Ramos (cell line): ENCODE results near the gene JOSD1.

ENCODE experiments used
- in situ Hi-C: fragments of 300-500 bp; cut with MboI; formaldehyde crosslinking; loops from one replicate; pipeline ENCODE4 v1.14.3; 2022; ENCODE audit warnings: low sequenced_read_pairs; ENCODE audit not compliant: unreplicated experiment

The JOSD1 gene

DNA sequence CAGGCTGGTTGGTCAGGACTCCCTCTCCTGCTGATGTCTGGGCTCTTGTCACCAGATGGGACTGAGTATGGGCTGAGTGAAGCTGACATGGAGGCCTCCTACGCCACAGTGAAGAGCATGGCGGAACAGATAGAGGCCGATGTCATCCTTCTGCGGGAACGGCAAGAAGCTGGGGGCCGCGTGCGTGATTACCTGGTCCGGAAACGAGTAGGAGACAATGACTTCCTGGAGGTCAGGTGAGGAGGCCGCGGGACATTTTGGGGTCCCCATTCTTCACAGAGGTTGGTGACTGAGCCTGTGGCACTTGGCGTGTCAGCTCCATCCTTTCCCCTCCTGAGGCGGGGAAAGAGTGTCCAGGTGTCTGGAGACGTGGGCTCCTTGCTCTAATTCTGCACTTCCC is 15.1 kb upstream of the JOSD1 start:
- in situ Hi-C loops = no loop called here

DNA sequence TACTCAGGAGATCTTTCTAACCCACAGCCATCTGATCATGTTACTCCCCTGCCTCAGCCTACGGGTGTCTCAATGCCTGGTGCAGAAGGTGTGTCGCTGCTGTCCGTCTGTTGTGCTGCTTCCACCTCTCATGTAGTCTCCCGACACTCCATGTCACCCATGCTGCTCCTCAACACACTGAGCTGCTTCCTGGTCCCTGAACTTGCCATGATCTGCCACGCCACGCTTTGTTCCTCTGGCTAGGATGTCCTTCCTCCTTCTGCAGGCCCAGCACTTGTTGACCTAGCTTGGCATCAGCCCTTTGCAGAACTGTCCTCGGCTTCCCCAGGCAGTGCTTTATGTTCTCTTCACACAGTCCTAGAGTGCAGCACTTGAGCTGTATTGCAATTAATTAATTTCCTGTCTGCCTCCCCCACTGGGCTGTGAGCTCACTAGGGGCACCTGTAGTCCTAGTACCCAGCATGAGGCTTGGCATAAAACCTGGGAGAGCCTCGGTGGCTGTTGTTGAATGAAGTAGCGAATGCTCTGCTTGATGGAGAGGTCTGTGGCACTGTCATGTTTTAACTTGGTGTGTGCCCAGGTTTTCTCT is 14.5 kb upstream of the JOSD1 start:
- in situ Hi-C loops = no loop called here

DNA sequence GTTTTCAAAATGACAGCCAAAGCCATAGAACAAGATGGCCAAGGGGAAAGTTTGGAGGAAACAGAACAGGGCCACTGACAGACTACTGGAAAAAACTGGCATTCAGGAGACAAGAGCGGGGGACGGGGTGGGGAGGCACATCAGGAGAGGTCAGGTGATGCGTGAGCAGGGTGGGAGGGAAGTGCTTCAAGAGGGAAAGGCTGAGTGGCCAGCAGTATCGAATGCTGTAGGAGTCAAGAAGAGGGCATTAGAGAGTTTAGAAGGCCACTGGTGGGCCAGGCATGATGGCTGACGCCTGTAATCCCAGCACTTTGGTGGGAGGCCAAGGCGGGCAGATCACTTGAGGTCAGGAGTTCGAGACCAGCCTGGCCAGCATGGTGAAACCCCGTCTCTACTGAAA is 13.2 kb upstream of the JOSD1 start:
- in situ Hi-C loops = no loop called here

DNA sequence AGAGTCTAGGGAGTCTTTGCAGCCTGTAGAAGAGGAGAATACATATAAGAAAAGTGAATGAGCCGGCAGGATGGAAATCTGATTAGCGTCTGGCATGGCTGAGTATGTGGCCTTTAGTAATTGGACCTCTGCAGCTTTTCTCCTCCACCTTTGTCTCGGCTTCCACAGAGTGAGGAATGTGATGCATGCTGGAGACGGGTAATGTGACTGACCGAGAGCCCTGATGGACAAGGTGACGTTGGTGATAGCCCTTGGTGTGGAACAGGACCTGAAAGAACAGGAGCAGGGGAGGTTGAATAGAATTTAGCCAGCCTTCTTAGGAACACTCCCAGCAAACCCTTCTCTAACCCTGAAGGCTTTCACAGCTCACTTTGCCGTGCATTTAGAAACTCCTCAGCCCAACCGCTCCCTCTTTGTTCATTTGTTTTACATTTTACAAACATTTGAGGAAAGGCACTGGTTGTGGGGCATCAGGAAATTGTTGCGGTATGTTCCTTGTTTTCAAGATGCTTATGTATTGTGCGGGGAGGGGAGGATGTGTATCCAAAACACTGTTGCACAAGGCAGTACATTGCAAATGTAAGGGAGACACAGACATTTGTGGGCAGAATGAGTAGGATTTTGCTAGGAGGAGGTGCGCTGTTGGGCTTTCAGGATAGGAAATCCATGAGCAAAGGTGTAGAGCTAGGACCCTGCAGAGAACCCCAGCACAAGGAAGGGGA is 11.9 kb upstream of the JOSD1 start:
- in situ Hi-C loops = no loop called here

DNA sequence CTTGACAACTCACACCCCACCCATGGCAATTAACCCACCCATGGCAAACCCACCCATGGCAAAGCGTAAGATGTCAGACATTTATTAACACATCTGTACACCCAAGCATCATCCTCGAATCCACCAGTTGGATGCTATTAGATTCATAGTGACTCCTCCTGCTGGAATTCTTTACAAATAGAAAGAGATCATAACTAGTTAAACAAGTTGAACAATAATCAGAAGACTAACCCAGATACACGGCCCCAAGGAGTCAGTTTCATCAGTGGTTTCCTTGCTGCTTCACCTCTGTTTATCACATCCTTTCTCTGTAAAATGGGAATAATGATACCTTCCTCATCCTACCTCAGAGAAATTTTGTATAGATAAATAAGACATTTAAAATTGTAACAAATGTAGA is 10.1 kb upstream of the JOSD1 start:
- in situ Hi-C loops = no loop called here

DNA sequence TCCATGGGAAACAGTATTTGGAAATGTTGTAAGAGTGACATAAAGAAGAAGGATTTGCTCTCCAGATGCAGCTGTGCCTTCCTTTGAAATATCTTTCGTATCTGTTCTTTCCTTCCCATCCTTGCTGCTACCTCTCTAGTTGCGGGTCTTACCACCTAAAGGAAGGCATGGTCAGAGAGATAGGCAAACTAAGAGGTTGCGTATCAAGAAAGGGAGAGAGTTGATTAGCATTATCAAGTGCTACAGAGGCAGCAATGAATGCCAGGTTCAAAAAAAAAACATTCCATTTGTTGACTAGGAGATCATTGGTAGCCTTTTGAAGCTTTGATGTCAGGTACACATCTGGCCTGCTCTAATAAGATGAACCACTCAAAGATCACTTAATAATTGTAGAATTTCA is 9.6 kb upstream of the JOSD1 start:
- in situ Hi-C loops = no loop called here

DNA sequence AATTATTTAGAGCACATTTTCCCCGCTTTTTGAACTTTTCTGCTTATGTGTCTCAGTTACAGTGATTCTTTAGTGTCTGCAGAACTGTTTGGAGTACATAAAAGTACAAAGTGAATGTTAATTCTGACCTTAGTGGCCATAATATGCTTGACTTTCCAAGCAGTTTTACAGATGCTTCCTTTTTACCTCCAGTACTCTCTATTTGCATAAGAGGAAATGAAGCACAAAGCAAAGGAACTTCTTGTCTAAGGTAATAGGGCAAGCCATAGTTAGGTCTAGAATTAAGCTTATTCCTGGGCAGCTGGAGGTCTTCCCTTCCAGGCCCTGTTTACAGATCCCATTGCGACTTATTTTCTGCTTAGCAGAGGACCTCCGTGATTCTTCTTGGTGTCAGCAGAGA is 8.6 kb upstream of the JOSD1 start:
- in situ Hi-C loops = no loop called here

DNA sequence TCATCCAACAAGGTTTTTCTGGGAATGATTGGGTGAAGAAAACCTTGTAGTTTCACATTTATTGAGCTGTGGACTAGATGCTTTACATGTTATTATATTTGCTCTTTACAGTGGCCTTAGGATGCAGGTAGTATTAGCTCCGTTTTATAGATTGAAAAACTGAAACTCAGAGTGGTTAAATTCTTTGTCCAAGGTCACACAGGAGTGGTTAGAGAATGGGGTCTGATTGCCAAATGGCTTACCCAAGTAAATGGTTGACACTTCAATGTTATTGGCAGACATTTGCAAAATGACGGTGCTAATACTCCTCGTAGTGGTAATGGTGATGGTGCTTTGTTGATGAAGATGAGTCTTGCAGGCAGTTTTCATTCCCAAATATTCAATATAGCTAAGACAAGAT is 7.2 kb upstream of the JOSD1 start:
- in situ Hi-C loops = no loop called here

DNA sequence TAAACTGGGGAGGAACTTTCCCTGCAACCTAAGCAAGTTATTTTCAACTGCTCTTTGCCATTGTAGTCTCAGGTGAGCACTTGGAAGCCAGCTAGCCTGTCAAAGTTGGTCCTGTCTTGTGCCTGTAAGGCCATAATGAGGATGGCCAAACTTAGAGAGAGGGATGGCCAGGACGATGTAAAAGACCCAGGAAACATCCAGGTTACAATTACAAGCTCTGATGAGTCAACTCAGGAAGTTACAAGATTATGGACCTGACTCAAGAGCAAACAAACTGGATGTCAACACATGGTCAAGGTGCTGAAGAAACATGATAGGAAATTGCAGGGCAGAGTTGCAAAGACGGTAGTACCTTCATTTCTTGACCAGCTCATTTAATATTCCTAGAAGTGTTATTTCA is 6.6 kb upstream of the JOSD1 start:
- in situ Hi-C loops = no loop called here

DNA sequence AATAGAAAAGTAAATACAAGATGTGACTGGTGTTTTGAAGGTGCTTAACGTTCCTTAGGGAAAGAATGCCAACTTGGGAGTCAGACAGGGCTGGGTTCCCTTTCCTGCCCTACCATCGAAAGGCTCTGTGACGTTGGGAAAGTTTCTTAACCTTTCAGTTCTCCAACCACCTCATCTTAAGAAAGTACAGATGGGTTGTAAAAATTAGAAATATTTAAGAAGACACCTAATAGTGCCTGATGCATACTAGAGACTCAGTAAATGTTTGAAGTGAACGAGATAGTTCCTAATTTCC is 6.1 kb upstream of the JOSD1 start:
- in situ Hi-C loops = no loop called here

DNA sequence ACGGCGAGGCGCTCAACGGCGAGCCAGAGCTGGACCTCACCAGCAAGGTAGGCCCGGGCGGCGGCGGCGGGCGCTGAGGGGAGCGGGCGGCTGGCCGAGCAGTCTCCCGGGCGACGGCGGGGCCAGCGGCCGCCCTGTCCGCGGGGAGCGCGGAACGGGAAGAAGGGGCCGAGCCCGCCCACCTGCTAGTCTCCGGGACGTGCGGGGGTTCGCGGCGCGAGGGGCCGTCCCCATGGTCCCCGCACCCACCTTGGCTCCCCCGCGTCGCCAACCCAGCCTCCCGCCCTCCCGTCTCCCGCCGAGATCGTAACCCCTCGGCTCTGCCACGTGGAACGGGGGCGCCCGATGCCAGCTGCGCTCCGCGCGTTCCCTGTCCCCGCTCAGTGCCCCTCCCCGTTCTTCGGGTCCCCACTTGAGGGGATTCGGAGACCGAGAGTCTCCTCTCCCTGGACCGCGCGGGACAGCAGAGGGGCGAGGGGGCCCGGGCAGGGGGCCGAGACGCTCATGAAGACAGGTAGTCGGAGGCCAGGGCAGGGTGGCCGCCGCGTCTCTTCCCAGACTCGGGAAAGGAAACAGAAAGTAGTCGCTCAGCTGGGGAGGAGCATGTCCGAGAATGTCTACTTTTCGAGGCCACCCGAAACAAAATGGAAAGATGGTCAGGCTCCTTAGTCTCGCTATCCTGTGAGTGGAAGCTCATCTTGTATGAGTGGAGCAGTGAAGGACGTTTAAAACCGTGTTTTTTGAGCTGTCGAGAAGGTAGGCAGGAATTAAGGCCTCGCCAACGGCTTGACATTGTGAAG is 5.6 kb upstream of the JOSD1 start:
- in situ Hi-C loops = no loop called here

DNA sequence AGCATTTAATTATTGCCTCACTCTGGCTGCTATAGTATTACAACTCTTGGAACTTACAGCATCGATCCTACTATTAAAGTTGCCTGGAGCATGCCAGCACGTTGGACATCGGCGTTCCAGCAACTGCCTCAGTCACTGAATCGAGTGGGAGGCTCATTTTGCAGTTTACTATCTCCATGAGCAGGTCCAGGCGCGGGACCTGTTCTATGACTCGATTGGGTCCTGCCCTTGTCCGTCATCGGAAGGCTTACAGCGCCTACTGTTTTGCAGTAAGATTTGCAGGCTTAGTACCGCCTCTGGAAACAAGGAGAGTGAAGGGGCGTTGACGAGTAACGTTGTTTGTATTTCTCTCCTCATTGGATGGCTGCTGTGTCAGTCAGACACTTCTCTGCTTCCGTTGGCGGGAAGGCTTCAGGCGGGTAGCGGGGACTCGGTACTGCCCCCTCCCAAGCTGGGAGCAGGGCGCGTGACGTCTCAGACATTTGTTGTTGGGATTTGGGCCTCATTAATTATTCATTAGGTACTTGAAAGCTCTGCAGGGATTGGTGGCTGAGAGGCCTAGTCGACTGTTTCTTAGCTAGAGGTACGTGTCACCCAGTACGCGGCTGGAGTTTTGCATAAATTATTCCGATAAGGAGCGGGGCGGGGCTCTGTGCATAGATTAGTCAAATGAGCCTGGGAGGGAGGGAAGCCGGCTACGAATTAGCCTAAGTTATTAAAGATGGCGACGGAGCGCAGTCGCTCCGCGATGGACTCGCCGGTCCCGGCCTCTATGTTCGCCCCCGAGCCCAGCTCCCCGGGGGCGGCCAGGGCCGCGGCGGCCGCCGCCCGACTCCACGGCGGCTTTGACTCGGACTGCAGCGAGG is 4.7 kb upstream of the JOSD1 start, which contains the start of gene GTPBP1:
Gene GTPBP1, plus strand, starts transcription at position 710 of the 866 bp plus-strand sequence. Its CDS starts 12 bp downstream, at position 722.
- in situ Hi-C loops = no loop called here

DNA sequence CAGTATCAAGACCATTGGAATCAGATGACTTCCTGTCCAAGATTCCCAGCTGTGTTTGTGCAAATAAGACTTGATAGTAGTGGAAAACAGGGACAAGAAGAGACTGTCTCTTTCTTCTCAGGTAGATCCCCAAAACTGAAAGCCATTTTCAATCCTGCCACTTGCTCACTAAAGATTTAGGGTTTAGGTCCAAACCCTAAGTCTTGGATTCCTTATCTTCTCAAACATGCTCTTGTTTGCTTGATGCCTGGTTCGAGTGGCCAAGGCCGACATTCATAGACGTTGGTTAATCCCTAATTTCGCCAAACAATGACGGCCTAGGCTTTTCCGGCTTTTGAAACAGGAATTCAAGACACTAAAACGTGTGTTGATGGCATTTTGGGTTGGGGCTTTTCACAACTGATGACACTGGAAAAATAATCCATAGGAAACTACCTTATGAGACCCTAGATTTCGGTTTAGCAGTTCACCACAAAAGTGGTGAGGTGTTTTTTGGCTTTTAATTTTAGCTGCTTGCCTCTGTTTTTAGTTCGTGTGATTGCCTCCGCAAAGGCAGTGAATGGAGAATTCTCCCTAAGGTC is 4.0 kb upstream of the JOSD1 start:
- in situ Hi-C loops = no loop called here

DNA sequence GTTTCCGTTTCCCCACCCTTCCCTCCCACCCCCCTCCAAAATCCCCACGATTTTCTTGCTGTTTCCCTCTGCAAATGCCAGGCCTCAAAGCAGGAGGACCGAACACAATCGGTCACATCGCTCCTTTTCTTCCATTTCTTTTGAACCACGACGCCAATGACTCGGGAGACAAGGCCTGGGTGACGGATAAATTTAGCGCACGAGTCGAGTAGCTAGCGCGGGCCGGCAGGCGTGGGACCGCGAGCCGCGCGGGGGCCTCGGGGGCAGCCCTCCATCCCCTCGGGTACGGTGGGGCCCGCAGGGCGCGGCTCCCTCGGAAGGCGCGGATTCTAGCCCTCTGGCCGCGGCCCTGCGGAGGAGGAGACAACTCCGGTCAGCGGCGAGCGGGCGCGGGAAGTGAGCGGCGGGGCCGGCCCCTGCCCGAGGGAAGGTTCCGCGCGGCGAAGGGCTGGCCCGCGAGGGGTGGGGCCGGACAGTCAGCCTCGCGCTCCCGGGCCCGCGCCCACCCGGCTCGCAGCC is 414 bp downstream of the JOSD1 start:
- in situ Hi-C loops = no loop called here

DNA sequence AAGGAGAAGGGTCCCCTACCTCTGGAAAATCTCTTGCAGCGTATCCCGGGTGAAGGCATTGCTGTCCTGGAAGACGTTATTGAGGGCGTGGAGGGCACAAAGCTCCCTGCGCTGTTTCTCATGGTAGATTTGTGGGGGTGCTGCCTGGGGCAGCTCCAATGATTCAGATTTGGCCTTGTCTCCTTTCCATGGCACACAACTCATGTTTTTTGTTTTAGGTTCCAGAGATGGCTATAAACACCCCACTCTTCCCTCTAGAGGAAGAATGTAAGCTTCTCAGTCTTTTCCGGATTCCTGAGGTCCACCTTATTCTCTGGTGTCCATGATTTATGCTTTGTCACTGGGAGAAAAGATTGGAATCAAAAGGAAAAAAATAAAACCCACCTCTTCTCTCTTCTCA is 959 bp downstream of the JOSD1 start:
- in situ Hi-C loops = no loop called here

DNA sequence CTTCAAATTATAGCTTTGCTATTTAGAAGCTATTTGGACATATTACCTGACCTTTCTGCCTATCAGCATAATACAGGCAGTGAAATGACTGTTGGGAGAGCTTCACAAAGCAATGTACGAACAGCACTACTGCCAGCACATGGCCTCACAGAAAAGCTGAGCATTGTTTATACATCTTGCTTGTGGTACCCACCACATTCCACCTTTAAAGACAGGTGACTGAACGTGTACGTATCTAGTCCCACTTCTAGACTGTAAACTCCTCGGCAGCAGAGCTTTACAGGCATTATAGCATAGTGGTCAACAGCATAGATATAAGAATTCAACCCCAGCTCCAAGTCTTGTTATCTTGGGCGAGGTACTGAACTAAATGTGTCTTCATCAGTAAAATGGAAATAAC is 1.6 kb downstream of the JOSD1 start:
- in situ Hi-C loops = no loop called here

DNA sequence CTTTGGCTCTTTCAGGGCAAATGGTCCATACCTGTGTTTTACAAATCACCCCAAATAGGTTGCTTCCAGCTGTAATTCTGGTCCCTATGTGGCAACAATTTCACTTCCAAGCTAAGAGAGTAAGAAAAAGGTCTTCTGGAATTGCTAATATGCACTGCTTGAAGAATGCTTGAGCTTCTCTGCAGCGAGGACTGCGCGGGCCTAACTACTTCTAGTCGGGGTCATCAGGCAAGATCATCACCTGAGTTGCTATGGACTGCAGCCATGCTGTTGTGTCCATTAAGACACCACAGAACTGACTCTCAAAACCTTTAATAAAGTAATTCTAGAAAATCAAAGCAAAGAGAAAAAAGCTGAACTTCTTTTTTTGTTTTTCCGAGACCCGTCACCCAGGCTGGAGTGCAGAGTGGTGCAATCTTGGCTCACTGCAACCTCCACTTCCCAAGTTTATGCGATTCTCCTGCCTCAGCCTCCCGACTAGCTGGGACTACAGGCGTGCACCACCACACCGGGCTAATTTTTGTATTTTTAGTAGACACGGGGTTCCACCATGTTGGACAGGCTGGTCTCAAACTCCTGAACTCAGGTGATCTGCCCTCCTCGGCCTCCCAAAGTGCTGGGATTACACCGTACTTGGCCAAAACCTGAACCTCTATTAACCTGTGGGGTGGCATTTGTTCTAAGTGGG is 2.2 kb downstream of the JOSD1 start:
- in situ Hi-C loops = no loop called here

DNA sequence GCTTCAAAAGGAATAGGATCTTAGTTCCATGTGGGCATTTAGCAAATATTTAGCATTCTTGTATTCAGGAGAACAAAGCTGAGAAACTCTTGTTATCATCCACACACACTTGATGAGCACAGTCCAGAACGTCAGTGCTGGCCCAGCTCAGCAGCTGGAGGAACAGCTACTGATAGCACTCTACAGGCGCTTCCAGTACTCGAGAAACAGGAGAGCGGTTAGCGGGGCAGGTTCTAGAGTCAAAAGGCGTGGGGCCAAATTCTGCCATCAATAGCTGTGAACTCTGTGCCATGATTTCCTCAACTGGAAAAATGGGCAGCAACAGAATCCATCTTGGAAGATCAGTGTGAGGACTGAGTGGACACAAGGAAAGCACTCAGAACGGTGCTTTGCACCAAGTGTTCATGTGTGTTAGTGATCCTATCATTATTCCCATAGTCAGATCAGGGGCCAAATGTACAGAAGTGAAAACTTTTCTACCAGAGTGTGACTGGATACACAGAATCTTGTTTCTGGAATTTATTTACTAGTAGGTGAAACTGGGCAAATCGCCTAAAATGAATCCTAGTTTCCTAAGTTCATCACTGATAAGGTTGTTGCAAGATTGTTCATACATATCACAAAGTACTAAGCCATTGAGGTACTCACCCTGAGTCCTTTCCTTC is 3.2 kb downstream of the JOSD1 start:
- in situ Hi-C loops = no loop called here
